ENCODE data around the gene SMC6.
A peak's percentile ranks its signal among the peaks of the same experiment; 100 is the strongest.

The SMC6 gene

GRCh38 chr2:17759805-17760204 lies 6.2 kb upstream of the SMC6 start:
- DNase-seq: no peak

- DNase-seq: no peak
These were observed 4.5 kb upstream of the SMC6 start for GRCh38 chr2:17758118-17758517.

- DNase-seq: no peak
These were observed 3.7 kb upstream of the SMC6 start for GRCh38 chr2:17757321-17757720.

GRCh38 chr2:17756668-17757067 lies 3.1 kb upstream of the SMC6 start:
- no peak for DNase-seq

- peak; percentile 18 for DNase-seq
These were observed 1.3 kb upstream of the SMC6 start for GRCh38 chr2:17754773-17755425.

GRCh38 chr2:17752892-17753802 lies 463 bp downstream of the SMC6 start:
- DNase-seq: peak; percentile 86

- no peak for DNase-seq
These were observed 1.4 kb downstream of the SMC6 start for GRCh38 chr2:17752246-17752645.

GRCh38 chr2:17749753-17750438 lies 3.7 kb downstream of the SMC6 start:
- DNase-seq: no peak

- no peak for DNase-seq
These were observed 4.9 kb downstream of the SMC6 start for GRCh38 chr2:17748745-17749144.

GRCh38 chr2:17747684-17748452 lies 5.7 kb downstream of the SMC6 start:
- no peak for DNase-seq

- no peak for DNase-seq
These were observed 13.4 kb downstream of the SMC6 start for GRCh38 chr2:17740203-17740602.

GRCh38 chr2:17736989-17737388 lies 16.6 kb downstream of the SMC6 start:
- no peak for DNase-seq

GRCh38 chr2:17735864-17736263 lies 17.7 kb downstream of the SMC6 start:
- DNase-seq: no peak

- DNase-seq: peak; percentile 95
These were observed 20.0 kb downstream of the SMC6 start for GRCh38 chr2:17733599-17733998.

GRCh38 chr2:17729880-17730279 lies 23.7 kb downstream of the SMC6 start:
- DNase-seq: no peak

- no peak for DNase-seq
These were observed 25.4 kb downstream of the SMC6 start for GRCh38 chr2:17728210-17728609.

GRCh38 chr2:17719562-17720371 lies 33.8 kb downstream of the SMC6 start:
- DNase-seq: peak; percentile 41

GRCh38 chr2:17718689-17719088 lies 34.9 kb downstream of the SMC6 start:
- DNase-seq: no peak

GRCh38 chr2:17717666-17718065 lies 35.9 kb downstream of the SMC6 start:
- DNase-seq: peak; percentile 48

GRCh38 chr2:17713291-17713690 lies 40.3 kb downstream of the SMC6 start:
- peak; percentile 15 for DNase-seq

- no peak for DNase-seq
These were observed 42.9 kb downstream of the SMC6 start for GRCh38 chr2:17710547-17711248.

Data from hematopoietic multipotent progenitor cell treated with erythropoietin and hydrocortisone succinate and interleukin-3 and kit ligand, for 8 days (in vitro differentiated cells).